Measurements from ENCODE around the gene PRAMEF11.

DNA sequence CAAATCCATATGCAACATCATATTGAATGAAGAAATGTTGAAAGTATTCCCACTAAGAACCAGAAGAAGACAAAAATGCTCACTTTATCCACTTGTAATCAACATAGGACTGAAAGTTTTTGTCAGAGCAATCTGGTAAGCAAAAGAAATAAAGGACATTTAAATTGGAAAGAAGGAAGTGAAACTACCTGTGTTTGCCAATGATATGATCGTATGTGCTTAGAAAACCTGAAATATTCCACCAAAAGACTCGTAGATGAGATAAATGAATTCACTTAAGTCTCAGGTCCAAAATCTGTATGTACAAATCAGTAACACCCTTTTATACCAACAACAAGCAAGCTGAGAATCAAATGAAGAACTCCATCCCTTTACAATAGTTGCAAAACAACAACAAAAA, 31.5 kb downstream of the PRAMEF11 start:
- TF ChIP-seq, protein P1, sequence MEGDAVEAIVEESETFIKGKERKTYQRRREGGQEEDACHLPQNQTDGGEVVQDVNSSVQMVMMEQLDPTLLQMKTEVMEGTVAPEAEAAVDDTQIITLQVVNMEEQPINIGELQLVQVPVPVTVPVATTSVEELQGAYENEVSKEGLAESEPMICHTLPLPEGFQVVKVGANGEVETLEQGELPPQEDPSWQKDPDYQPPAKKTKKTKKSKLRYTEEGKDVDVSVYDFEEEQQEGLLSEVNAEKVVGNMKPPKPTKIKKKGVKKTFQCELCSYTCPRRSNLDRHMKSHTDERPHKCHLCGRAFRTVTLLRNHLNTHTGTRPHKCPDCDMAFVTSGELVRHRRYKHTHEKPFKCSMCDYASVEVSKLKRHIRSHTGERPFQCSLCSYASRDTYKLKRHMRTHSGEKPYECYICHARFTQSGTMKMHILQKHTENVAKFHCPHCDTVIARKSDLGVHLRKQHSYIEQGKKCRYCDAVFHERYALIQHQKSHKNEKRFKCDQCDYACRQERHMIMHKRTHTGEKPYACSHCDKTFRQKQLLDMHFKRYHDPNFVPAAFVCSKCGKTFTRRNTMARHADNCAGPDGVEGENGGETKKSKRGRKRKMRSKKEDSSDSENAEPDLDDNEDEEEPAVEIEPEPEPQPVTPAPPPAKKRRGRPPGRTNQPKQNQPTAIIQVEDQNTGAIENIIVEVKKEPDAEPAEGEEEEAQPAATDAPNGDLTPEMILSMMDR (conservative IDR thresholded peaks at IDR 0.05): no peak
- TF ChIP-seq EZH2 (IDR thresholded peaks at IDR 0.05; ENCODE audit: low read depth): no peak

Data from PC-9 (cell line).